ENCODE data around the gene FBXL14.

DNA sequence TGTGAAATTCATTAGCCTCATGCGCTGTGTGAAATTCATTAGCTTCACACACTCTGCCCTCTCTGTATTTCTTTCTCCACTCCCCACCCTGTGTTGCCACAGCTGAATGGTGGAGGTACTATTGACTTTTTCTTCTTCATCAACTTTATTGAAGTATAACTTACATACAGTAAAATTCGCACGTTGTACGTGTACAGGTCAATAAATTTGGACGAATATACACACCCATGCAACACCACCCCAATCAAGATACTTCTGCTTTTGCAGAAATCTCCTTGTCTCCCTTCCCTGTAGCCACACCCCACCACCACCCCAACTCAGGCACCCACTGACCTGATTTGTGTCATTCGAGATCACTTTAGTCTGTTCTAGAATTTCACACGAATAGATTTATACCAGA, 51.8 kb downstream of the FBXL14 start:
- TF ChIP-seq POLR2A (IDR thresholded peaks at IDR 0.05; ENCODE audit: low read length) (no peak), GATA1 (IDR thresholded peaks at IDR 0.05; ENCODE audit: low read depth, low read length) (no peak)
